ENCODE measurements around the gene CA4.

- TF ChIP-seq CTCF (IDR thresholded peaks at IDR 0.05; ENCODE audit: low read length) (no peak), EZH2 (IDR thresholded peaks at IDR 0.05; ENCODE audit: borderline replicate concordance, low read length) (no peak)
Observed at GRCh38 chr17:60157487-60158040, 7.8 kb downstream of the CA4 start.
